Epithelial cell of esophagus (primary cell): Measurements from ENCODE around the gene PFKFB3.

Source experiments
- DNase-seq: peaks from one replicate; pipeline ENCODE4 v3.0.0; 2010; ENCODE audit warnings: low read depth
- H3K4me3 ChIP-seq: 2 replicates; pipeline ENCODE4 v1.5.1; 2011; ENCODE audit warnings: mild to moderate bottlenecking, low read length, control low read depth
- TF ChIP-seq, protein P1 (sequence below): IDR thresholded peaks from 2 replicates; pipeline ENCODE4 v1.5.1; 2011; ENCODE audit warnings: low read depth, mild to moderate bottlenecking, low read length, control low read depth, inconsistent platforms; ENCODE audit not compliant: insufficient read depth; ENCODE audit errors: missing control alignments

Gene PFKFB3

DNA sequence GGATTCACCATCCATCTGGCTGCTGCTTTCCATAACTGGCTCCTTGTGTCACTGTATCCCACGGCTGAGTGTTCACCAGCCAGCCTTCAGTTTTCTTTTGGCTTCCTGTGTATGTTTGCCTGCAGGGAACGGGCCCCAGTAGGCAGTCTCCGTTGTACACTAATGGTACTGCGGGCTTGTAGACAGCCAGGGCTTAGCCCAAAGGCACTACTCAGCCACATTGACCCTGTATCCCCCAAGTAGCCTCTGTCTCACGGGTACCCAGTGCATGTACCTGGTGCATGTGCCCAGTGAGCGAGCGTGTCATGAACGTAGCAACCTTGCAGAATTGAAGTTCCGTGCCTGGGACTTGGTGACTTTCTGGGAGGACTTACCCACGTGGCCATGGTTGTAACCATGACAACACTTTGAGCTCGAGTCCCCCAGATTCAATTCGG lies 6.1 kb downstream of the PFKFB3 start:
- TF ChIP-seq, protein P1, sequence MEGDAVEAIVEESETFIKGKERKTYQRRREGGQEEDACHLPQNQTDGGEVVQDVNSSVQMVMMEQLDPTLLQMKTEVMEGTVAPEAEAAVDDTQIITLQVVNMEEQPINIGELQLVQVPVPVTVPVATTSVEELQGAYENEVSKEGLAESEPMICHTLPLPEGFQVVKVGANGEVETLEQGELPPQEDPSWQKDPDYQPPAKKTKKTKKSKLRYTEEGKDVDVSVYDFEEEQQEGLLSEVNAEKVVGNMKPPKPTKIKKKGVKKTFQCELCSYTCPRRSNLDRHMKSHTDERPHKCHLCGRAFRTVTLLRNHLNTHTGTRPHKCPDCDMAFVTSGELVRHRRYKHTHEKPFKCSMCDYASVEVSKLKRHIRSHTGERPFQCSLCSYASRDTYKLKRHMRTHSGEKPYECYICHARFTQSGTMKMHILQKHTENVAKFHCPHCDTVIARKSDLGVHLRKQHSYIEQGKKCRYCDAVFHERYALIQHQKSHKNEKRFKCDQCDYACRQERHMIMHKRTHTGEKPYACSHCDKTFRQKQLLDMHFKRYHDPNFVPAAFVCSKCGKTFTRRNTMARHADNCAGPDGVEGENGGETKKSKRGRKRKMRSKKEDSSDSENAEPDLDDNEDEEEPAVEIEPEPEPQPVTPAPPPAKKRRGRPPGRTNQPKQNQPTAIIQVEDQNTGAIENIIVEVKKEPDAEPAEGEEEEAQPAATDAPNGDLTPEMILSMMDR, result no peak
- DNase-seq, result no peak
- no peak overlapping the region for H3K4me3 ChIP-seq

DNA sequence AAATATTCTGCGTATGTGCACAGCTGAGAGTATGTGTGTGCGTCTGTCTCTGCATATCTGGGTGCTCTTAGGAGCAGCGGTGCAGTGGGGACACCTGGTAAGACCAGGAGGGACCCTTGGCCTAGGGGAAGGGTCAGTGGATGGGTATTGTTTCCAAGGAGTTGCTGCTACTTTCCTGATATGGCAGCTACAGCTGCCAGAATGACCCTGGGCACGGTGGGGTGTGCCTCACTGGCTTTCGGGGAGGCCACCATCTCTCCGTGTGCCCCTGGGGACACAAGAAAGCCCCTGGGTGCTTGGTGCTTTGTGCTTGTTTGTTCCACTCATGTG lies 8.6 kb downstream of the PFKFB3 start:
- no peak overlapping the region for H3K4me3 ChIP-seq
- DNase-seq, result no peak

DNA sequence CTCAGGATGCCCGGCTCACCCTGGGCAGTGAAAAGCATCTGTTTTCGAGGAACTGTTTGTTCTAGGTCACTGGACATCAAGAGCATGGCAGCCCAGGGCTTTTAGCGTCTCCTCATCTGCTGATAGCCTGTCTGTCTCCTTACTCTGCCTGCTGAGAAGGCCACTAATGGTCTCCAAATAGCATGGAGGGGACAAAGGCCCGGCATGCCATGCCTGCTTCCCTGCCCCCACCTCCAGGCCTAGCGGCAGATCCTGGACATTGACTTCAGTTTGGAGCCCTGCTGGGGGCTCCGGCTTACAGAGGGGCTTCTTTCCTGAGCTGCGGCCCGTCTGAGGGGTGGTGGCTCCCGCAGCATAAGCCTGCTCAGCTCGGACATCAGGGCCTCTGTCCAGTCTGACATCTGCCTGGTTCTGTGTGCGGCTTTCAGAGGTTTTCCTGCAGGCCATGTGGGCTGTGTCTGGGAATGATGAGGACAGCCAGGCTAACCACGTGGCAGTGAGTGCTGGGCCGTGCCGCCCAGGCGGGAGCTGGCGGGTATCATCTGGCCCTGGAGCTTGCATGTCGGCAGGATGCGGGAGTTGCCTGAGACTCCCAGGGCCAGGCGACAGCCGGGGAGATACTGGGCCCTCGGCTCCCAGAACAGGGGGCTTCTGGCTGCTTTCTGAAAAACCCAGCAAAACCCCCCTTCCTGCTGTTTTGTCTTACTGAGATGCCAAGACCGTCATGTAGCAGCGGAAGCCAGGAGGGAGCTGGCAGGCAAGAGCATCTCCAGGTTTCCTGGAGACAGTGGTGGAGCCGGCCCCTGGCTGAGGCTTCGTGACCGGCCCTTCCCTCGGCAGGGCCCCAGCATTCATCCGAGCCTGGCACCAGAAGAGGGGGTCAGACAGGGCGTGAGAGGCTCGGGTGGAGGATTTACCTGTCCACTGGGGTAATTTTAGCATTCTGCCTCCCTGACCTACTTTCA lies 9.2 kb downstream of the PFKFB3 start:
- TF ChIP-seq, protein P1, result no peak
- no peak for DNase-seq
- no peak overlapping the region for H3K4me3 ChIP-seq

More for the DNA sequence above, 8.6 kb downstream of the PFKFB3 start:
- TF ChIP-seq, protein P1, result no peak

DNA sequence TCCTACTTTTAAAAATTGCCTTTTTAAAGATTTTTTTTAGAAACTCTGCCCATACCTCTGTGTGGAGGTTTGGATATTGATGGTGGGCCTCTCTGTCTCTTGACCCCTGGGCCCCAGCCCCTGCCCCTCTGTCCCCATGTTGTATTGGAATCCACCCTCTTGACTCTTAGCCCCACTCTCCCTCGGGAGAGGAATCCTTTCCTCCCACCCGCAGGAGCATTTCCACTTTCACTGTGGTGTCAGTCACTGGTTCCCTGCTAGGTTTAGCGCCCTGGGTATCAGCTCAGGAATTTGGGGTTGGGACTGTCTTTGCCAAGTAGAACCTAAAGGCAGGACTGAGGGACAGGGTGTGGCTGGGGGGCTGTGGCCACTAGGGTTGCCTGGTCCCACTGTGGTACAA lies 10.1 kb downstream of the PFKFB3 start:
- TF ChIP-seq, protein P1, result no peak
- DNase-seq, result no peak

DNA sequence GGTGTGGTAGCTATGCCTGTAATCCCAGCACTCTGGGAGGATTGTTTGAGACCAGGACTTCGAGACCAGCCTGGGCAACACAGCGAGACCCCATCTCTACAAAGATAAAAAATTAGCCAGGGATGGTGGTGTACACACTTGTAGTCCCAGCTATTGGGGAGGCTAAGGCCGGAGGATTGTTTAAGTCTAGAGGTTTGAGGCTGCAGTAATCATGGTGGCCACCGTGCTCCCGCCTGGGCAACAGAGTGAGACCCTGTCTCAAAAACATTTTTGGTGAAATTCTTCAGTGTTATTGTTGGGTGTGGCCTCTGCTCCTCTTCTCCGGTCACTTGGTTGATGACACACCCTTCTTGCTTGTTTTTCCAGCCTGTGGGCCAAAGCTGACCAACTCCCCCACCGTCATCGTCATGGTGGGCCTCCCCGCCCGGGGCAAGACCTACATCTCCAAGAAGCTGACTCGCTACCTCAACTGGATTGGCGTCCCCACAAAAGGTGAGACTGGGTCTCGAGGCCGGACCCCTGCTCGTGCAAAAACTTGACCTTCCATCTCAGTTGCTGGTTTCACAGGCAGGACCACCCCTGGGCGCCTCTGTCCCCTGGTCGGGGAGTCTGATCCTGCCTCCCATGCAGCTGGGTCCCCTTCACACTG lies 10.6 kb downstream of the PFKFB3 start:
- TF ChIP-seq, protein P1, result no peak

More for the DNA sequence above, 10.1 kb downstream of the PFKFB3 start:
- H3K4me3 ChIP-seq, result no peak overlapping the region

DNA sequence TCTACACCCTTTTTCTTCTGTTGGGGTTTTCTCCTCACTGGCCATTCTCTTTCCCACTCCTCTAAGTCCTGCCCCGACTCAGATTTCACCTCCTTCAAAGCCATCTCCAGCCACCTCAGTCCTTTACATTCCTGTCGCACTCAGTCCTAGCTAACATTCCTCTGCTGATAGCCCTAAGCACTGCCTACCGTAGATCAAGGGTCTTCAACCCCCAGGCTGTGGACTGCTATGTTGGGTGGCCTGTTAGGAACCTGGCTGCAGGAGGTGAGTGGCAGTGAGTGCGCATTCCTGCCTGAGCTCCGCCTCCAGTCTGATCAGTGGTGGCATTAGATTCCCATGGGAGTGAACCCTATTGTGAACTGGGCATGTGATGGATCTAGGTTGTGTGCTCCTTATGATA lies 11.2 kb downstream of the PFKFB3 start:
- no peak for DNase-seq
- H3K4me3 ChIP-seq, result no peak overlapping the region
- TF ChIP-seq, protein P1, result no peak

More for the DNA sequence above, 10.6 kb downstream of the PFKFB3 start:
- no peak for DNase-seq
- no peak overlapping the region for H3K4me3 ChIP-seq
